Caco-2 (cell line): ENCODE measurements around the gene TIMM13. TPM values are rescaled to one million over a fixed set of nuclear protein-coding genes. Genes with fewer than 3 reads are reported as not detected.

Experiments used
- BruUV-seq: library from RNA; stranded (reverse); fragments of 400-500 nt; replicated peaks from 2 replicates; lab custom pipeline; 2021; lab: Mats Ljungman, UMichigan
- CTCF ChIA-PET: fragments of 300-600 bp; sonication (Branson Sonifier 250); formaldehyde crosslinking; loops from one replicate; lab custom pipeline; 2022; ENCODE audit warnings: antibody characterized with exemption; lab: Charles Lee
- POLR2A ChIA-PET: fragments of 300-600 bp; sonication (Branson Sonifier 250); formaldehyde crosslinking; loops from one replicate; lab custom pipeline; 2022; ENCODE audit warnings: antibody characterized with exemption; lab: Charles Lee
- DNase-seq, 2 experiments: peaks; one replicate each; pipeline versions ENCODE4 v3.0.0 to v3.0.0-alpha.2; 2020 to 2022
- H3K27me3 ChIP-seq: replicated peaks from 2 replicates; pipeline ENCODE4 v1.6.0; 2011; ENCODE audit warnings: low read length; ENCODE audit not compliant: control insufficient read depth, insufficient read depth
- H3K36me3 ChIP-seq: 2 replicates; pipeline ENCODE4 v1.5.1; 2011; ENCODE audit warnings: low read length; ENCODE audit not compliant: control insufficient read depth, insufficient read depth
- H3K4me1 ChIP-seq: fragments of 250-450 bp; sonication (Bioruptor Pico); 2 replicates; pipeline ENCODE4 v1.5.1; 2020; ENCODE audit warnings: mild to moderate bottlenecking
- H3K4me3 ChIP-seq: 2 replicates; pipeline ENCODE4 v1.5.1; 2011; ENCODE audit warnings: low read depth, mild to moderate bottlenecking, control low read depth, low read length
- H3K9me3 ChIP-seq: fragments of 250-450 bp; sonication (Bioruptor Pico); 2 replicates; pipeline ENCODE4 v1.5.1; 2020; ENCODE audit warnings: mild to moderate bottlenecking, moderate library complexity
- H3K27ac Mint-ChIP-seq: one replicate; pipeline ENCODE4 v1.8.0; 2022; ENCODE audit warnings: mixed read lengths; ENCODE audit not compliant: unreplicated experiment
- H3K27me3 Mint-ChIP-seq: one replicate; pipeline ENCODE4 v1.8.0; 2022; ENCODE audit warnings: mixed read lengths; ENCODE audit not compliant: insufficient read depth, unreplicated experiment
- H3K36me3 Mint-ChIP-seq: one replicate; pipeline ENCODE4 v1.8.0; 2022; ENCODE audit warnings: mild to moderate bottlenecking, mixed read lengths; ENCODE audit not compliant: insufficient read depth, unreplicated experiment
- H3K4me1 Mint-ChIP-seq: one replicate; pipeline ENCODE4 v1.8.0; 2022; ENCODE audit warnings: low read depth, mixed read lengths; ENCODE audit not compliant: unreplicated experiment
- H3K4me3 Mint-ChIP-seq: one replicate; pipeline ENCODE4 v1.8.0; 2022; ENCODE audit warnings: mild to moderate bottlenecking, moderate library complexity, mixed read lengths; ENCODE audit not compliant: unreplicated experiment
- H3K9me3 Mint-ChIP-seq: one replicate; pipeline ENCODE4 v1.8.0; 2022; ENCODE audit warnings: mixed read lengths; ENCODE audit not compliant: unreplicated experiment
- intact Hi-C: fragments of 100-400 bp; cut with micrococcal nuclease; formaldehyde crosslinking; loops from one replicate; pipeline ENCODE4 v1.10.0; 2022; ENCODE audit not compliant: unreplicated experiment
- total RNA-seq: library from RNA; stranded (reverse); gene quantifications from 2 replicates; pipeline ENCODE4 v1.2.3, GENCODE V29; 2022
- TF ChIP-seq, protein P1 (sequence below), 2 experiments: fragments of 200-600 bp in 1 of 2; IDR thresholded peaks; 1 replicate in 1 of 2; 2 replicates in 1 of 2; pipeline versions ENCODE4 v1.5.1 to v1.8.0; 2011 to 2022; ENCODE audit warnings: antibody characterized with exemption in 1 of 2, control low read depth in 1 of 2, inconsistent platforms in 1 of 2, low read depth in 1 of 2, low read length in 1 of 2, mild to moderate bottlenecking in 1 of 2, moderate library complexity in 1 of 2; ENCODE audit not compliant: insufficient read depth in 1 of 2, severe bottlenecking in 1 of 2, unreplicated experiment in 1 of 2

TIMM13 gene
- total RNA-seq, 1 experiment from 2014 or later = 200 TPM

DNA sequence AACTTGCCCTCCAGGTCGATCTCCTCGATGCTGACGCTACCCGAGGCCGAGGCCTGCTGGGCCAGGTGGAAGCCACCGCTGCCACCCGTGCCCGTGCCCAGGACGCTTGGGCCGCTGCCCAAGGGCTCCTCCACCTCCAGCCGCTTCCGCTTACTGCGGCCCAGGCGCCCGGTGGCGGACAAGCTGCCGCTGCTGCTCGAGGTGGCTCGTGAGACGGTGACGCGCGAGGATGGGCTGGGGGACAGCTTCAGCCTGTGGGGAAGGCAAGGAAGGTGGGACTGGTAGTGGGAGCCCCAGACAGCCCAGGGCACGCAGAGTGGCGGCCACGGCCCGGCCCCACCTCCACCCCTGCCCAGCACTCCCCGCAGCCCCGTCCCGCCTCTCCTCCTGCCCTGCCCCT, 6.5 kb upstream of the TIMM13 start:
- peaks cover 65% of the 10 kb centered on the region for H3K36me3 Mint-ChIP-seq
- BruUV-seq = no TSS peak
- 0 out of 2 replicates have a peak, but pooled peaks cover 5% of the 10 kb centered on the region for H3K4me1 ChIP-seq
- H3K27me3 Mint-ChIP-seq = no peaks in the 10 kb centered on the region
- no peak overlapping the region for H3K27ac Mint-ChIP-seq
- no peak for DNase-seq
- no peak overlapping the region for H3K4me3 ChIP-seq
- no peaks in the 10 kb centered on the region for H3K9me3 ChIP-seq
- no peaks in the 10 kb centered on the region for H3K27me3 ChIP-seq
- H3K36me3 ChIP-seq = 0 out of 2 replicates have a peak, but pooled peaks cover 2% of the 10 kb centered on the region
- CTCF ChIA-PET = interaction anchor here (0.5 kb wide), 1 partner anchor 1641 kb away, joined by 5 read pairs; no protein-coding TSS in a partner anchor
- TF ChIP-seq, protein P1, sequence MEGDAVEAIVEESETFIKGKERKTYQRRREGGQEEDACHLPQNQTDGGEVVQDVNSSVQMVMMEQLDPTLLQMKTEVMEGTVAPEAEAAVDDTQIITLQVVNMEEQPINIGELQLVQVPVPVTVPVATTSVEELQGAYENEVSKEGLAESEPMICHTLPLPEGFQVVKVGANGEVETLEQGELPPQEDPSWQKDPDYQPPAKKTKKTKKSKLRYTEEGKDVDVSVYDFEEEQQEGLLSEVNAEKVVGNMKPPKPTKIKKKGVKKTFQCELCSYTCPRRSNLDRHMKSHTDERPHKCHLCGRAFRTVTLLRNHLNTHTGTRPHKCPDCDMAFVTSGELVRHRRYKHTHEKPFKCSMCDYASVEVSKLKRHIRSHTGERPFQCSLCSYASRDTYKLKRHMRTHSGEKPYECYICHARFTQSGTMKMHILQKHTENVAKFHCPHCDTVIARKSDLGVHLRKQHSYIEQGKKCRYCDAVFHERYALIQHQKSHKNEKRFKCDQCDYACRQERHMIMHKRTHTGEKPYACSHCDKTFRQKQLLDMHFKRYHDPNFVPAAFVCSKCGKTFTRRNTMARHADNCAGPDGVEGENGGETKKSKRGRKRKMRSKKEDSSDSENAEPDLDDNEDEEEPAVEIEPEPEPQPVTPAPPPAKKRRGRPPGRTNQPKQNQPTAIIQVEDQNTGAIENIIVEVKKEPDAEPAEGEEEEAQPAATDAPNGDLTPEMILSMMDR (IDR thresholded peaks at IDR 0.05; ENCODE audit: insufficient read depth in 1 of 2, low read depth in 1 of 2, low read length in 1 of 2, severe bottlenecking in 1 of 2, unreplicated experiment in 1 of 2) = no peak
- POLR2A ChIA-PET = no interaction called here
- no peaks in the 10 kb centered on the region for H3K9me3 Mint-ChIP-seq
- no peaks in the 10 kb centered on the region for H3K4me1 Mint-ChIP-seq
- no peak overlapping the region for H3K4me3 Mint-ChIP-seq
- intact Hi-C loops = no loop called here

DNA sequence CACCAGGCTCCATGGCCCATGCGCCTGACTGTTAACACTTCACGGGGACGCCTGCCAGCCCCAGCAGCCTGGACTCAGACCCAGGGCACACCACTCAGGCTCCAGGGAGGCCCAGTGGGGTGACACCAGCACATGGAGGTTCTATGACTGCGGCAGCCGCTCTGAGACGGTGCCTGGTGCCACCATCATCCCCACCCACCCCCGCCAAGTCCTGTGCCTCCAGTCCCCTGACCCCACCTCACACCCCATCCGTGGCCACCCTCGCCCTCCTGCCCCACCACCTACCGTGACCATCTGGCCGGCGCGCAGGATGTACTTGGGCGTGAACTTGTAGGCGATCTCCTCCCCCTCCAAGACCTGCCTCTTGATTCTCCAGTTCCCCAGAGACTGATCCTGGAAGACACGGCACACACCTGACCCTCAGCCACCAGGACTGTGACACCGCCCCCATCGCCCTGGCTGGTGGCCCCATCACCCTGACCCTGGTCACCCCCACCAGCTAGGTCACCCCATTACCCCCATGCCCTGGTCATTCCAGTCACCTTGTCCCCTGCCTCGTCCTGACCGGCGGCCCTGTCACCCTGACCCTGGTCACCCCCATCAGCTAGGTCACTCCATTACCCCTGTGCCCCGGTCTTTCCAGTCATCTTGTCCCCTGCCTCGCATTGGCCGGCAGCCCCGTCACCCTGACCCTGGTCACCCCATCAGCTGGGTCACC, 4.9 kb upstream of the TIMM13 start:
- Mint-ChIP-seq H3K36me3 (peaks cover 67% of the 10 kb centered on the region), H3K27me3 (no peaks in the 10 kb centered on the region), H3K4me1 (peaks cover 5% of the 10 kb centered on the region), H3K27ac (no peak overlapping the region), H3K9me3 (no peaks in the 10 kb centered on the region), H3K4me3 (no peak overlapping the region)
- Histone ChIP-seq H3K4me1 (peaks cover 14% of the 10 kb centered on the region), H3K27me3 (no peaks in the 10 kb centered on the region), H3K4me3 (no peak overlapping the region), H3K9me3 (no peaks in the 10 kb centered on the region), H3K36me3 (0 out of 2 replicates have a peak, but pooled peaks cover 2% of the 10 kb centered on the region)
- TF ChIP-seq, protein P1 (IDR thresholded peaks at IDR 0.05; ENCODE audit: insufficient read depth in 1 of 2, low read depth in 1 of 2, low read length in 1 of 2, severe bottlenecking in 1 of 2, unreplicated experiment in 1 of 2) = no peak
- ChIA-PET POLR2A (no interaction called here), CTCF (no interaction called here)
- no peak for DNase-seq
- no TSS peak for BruUV-seq
- intact Hi-C loops = no loop called here

DNA sequence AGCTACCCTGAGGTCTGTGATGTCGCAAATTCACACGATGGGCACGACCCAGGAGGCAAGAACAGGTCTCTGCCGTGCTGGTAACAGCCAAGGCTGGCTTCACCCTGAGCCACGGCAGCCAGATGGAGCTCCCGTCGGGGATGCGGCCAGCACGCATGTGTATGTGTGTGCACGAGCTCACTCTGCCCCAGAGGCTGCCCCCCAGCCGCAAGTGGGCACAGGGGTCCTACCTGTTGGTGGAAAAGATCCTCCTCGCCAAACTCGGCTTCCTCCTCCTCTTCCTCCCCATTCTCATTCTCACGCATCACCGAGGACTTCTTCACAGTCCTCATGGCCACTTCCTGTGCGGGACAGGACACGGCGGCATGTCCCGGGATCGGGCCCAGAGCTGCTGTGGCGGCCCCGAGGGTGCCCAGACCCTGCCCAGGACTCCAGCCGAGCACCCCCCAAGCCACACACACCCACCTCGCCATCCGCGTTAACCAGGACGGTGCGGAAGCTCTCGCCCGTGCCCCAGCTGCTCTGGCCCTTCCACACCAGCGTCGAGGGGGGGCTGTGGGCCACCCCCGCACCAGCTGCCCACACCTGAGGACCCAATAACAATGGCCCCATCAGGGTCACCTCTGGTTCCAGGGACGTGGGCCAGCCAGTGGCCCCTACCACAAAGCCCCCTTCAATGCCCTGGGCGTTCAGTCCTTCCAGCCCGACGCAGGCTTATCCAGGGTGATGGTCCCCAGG, 4.1 kb upstream of the TIMM13 start:
- H3K4me3 ChIP-seq = no peak overlapping the region
- H3K4me3 Mint-ChIP-seq = no peak overlapping the region
- peaks cover 14% of the 10 kb centered on the region for H3K4me1 ChIP-seq
- H3K27me3 ChIP-seq = no peaks in the 10 kb centered on the region
- intact Hi-C loops = no loop called here
- H3K36me3 Mint-ChIP-seq = peaks cover 75% of the 10 kb centered on the region
- POLR2A ChIA-PET = no interaction called here
- BruUV-seq = no TSS peak
- peaks cover 5% of the 10 kb centered on the region for H3K4me1 Mint-ChIP-seq
- TF ChIP-seq, protein P1 (IDR thresholded peaks at IDR 0.05; ENCODE audit: insufficient read depth in 1 of 2, low read depth in 1 of 2, low read length in 1 of 2, severe bottlenecking in 1 of 2, unreplicated experiment in 1 of 2) = no peak
- CTCF ChIA-PET = no interaction called here
- 0 out of 2 replicates have a peak, but pooled peaks cover 2% of the 10 kb centered on the region for H3K36me3 ChIP-seq
- DNase-seq = no peak
- H3K9me3 Mint-ChIP-seq = no peaks in the 10 kb centered on the region
- no peak overlapping the region for H3K27ac Mint-ChIP-seq
- H3K9me3 ChIP-seq = no peaks in the 10 kb centered on the region
- no peaks in the 10 kb centered on the region for H3K27me3 Mint-ChIP-seq
